ENCODE data around the gene HOXD12. TPM values are rescaled to one million over a fixed set of nuclear protein-coding genes. Genes with fewer than 3 reads are reported as not detected.

HOXD12 gene
- total RNA-seq, 4 donors from 2014 or later = 0.27 TPM; not detected in 3

DNA sequence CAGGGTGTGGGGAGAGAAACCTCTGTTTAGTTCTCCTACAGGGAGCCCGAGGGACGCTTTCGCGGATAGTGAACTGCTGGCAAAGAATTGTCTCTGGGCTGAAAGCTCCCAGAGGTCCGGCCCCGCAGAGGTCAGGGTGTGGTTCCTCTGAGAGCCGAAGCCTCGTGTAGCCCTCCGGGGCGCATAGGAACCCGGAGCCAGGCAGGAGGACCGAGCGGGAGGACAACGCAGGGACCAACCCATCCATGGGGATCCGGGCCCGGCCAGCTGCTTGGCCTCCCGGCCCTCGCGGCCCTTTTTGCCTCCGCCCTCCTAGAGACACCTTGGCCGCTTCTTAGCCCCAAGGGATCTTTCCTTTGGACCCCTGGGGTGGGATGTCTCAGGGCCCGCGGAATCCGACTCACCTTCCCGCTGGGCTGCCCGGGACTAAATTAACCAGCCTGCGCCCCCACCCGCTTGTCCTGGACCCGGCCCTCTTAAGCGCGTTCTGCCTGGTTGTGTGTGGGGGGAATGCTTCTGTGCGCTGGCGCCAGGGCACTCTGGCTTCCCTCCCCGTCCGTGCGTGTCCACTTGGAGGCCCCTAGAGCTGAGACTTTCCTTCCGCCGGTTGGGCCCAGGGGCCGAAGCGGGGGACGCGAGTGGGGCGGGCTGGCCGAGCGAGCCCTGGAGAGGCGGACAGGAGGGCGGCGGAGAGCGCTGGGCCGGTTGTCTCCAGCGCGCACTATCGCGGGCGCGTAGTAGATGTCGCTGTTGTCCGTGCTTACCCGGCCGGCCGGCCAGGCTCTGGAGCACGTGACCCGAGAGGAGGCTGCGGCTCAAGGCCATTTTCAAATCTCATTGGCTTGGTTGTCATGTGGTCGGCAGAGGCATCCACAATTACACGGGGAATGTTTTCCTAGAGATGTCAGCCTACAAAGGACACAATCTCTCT is 16.6 kb downstream of the HOXD12 start, which contains the start of gene HOXD10:
HOXD10 (plus strand) TSS at position 896 of the 931 bp plus-strand sequence. CDS start 56 bp downstream, outside the sequence.
- no peak within 1 kb of the TSS for H3K4me3 ChIP-seq (ENCODE audit: low read depth, poor library complexity, severe bottlenecking)
- peak in 1 of 2 donors; percentile 90 for DNase-seq (ENCODE audit: low spot score in 2 of 2)
- 12 to 15% methylated on average over 36 to 65 of the region's 66 CpGs for WGBS, 2 donors

DNA sequence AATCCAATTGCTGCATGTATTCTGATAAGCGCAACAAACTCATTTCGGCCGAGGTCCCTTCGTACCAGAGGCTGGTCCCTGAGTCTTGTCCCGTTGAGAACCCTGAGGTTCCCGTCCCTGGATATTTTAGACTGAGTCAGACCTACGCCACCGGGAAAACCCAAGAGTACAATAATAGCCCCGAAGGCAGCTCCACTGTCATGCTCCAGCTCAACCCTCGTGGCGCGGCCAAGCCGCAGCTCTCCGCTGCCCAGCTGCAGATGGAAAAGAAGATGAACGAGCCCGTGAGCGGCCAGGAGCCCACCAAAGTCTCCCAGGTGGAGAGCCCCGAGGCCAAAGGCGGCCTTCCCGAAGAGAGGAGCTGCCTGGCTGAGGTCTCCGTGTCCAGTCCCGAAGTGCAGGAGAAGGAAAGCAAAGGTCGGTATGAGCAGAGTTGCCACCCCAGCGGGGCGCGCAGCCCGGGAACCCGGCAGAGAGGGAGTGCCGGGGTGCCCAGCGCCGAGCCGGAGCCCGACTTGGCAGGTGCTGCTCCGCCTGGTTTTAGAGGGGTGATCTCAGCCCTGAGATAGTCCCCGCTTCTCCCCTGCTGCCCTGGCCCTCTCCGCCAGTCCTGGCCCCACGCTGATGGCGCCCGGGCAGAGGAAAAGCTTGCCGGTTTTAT is 17.7 kb downstream of the HOXD12 start:
- no peak for TF ChIP-seq POLR2A (IDR thresholded peaks at IDR 0.05)
- TF ChIP-seq, protein P1, sequence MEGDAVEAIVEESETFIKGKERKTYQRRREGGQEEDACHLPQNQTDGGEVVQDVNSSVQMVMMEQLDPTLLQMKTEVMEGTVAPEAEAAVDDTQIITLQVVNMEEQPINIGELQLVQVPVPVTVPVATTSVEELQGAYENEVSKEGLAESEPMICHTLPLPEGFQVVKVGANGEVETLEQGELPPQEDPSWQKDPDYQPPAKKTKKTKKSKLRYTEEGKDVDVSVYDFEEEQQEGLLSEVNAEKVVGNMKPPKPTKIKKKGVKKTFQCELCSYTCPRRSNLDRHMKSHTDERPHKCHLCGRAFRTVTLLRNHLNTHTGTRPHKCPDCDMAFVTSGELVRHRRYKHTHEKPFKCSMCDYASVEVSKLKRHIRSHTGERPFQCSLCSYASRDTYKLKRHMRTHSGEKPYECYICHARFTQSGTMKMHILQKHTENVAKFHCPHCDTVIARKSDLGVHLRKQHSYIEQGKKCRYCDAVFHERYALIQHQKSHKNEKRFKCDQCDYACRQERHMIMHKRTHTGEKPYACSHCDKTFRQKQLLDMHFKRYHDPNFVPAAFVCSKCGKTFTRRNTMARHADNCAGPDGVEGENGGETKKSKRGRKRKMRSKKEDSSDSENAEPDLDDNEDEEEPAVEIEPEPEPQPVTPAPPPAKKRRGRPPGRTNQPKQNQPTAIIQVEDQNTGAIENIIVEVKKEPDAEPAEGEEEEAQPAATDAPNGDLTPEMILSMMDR (IDR thresholded peaks at IDR 0.05) = no peak
- 15 to 16% methylated on average over 29 to 34 of the region's 40 CpGs for WGBS, 2 donors
- H3K4me3 ChIP-seq (ENCODE audit: low read depth, poor library complexity, severe bottlenecking) = no peak overlapping the region
- intact Hi-C loops (cut with DNase I; ENCODE audit: low total_unique reads) = no loop called here
- peak in 1 of 2 donors; percentile 74 for DNase-seq (ENCODE audit: low spot score in 2 of 2)

More for the DNA sequence above, 16.6 kb downstream of the HOXD12 start, which contains the start of gene HOXD10:
- intact Hi-C loops (cut with DNase I; ENCODE audit: low total_unique reads) = no loop called here
- TF ChIP-seq POLR2A (IDR thresholded peaks at IDR 0.05) = no peak
- TF ChIP-seq, protein P1 (IDR thresholded peaks at IDR 0.05) = no peak

DNA sequence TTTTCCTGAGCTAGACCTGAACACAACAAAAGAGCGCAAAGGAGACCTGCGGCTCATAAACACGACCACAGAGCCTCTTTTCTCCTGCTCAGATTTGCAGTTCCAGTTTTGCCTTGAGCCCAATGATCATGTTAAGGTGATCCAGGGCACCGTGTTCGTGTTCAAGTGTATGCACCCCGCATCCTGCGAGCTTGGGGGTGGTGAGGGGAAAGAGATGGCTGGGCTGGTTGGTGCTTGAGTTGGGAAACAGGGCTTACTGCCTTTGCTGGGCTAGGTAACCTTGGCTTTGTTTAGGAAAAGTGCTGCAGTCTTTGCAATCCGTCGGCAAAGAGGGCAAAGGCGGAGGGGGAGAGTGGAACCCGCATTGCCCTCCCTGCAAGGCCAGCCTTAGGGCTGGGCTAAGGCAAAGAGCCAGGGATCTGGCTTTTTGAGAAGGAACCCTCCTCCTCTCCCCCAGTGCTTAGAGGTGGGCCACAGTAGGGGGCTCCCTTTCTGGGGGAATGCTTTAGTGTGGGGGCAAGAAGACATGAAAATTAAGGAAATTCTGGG is 18.3 kb downstream of the HOXD12 start:
- H3K4me3 ChIP-seq (ENCODE audit: low read depth, poor library complexity, severe bottlenecking) = no peak overlapping the region
- peak in 1 of 2 donors; percentile 56 for DNase-seq (ENCODE audit: low spot score in 2 of 2)
- WGBS, 2 donors = 14 to 29% methylated on average over 11 of the region's 11 CpGs
- intact Hi-C loops (cut with DNase I; ENCODE audit: low total_unique reads) = no loop called here
- TF ChIP-seq, protein P1 (IDR thresholded peaks at IDR 0.05) = no peak
- TF ChIP-seq POLR2A (IDR thresholded peaks at IDR 0.05) = no peak

DNA sequence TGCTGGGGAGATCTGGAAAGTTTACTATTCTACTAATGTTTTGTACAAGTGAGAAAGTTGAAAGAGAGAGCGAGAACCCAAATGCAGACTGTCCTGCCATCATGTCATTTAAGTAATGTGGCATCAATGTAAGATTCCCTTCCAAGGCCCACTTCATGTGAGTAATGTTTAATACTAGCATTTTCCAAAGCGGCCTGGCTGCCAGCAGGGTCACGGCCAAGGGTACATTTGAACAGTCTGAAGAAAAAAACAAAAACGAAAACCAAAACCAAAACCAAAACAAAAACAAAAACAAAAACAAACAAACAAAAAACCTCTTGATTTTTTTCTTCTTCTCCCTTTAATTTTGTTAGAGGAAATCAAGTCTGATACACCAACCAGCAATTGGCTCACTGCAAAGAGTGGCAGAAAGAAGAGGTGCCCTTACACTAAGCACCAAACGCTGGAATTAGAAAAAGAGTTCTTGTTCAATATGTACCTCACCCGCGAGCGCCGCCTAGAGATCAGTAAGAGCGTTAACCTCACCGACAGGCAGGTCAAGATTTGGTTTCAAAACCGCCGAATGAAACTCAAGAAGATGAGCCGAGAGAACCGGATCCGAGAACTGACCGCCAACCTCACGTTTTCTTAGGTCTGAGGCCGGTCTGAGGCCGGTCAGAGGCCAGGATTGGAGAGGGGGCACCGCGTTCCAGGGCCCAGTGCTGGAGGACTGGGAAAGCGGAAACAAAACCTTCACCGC is 19.2 kb downstream of the HOXD12 start:
- TF ChIP-seq, protein P1 (IDR thresholded peaks at IDR 0.05) = no peak
- TF ChIP-seq POLR2A (IDR thresholded peaks at IDR 0.05) = no peak
- 21 to 33% methylated on average over 24 of the region's 24 CpGs for WGBS, 2 donors
- peak in 1 of 2 donors; percentile 90 for DNase-seq (ENCODE audit: low spot score in 2 of 2)
- no peak overlapping the region for H3K4me3 ChIP-seq (ENCODE audit: low read depth, poor library complexity, severe bottlenecking)
- intact Hi-C loops (cut with DNase I; ENCODE audit: low total_unique reads) = no loop called here

All from lower leg skin (tissue), 4 donors.